Measurements from ENCODE around the gene CFAP97D1. TPM values are rescaled to one million over a fixed set of nuclear protein-coding genes. Genes with fewer than 3 reads are reported as not detected.

The CFAP97D1 gene
- total RNA-seq, 1 experiment from 2014 or later = 0.18 TPM

DNA sequence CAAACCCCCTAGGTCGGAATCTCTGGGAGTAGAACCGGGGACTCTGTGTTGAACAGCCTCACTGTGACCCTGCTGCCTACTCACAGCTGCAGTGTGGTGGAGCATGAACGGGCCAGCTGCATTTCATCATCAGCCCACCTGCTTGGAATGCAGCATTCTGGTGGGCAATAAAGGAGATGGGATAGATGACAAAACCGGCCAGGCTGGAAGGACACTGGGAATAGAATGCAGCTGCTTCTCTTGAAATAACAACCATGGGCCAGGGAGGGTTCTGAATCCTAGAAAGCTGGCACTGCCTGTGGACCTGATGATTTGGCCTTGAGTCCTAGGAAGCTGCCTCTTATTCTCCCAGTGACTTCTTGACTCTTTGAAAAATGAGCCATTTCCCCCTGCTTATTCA is 23.5 kb downstream of the CFAP97D1 start:
- no TSS peak for BruUV-seq (replicated peaks)
- TF ChIP-seq, protein P1, sequence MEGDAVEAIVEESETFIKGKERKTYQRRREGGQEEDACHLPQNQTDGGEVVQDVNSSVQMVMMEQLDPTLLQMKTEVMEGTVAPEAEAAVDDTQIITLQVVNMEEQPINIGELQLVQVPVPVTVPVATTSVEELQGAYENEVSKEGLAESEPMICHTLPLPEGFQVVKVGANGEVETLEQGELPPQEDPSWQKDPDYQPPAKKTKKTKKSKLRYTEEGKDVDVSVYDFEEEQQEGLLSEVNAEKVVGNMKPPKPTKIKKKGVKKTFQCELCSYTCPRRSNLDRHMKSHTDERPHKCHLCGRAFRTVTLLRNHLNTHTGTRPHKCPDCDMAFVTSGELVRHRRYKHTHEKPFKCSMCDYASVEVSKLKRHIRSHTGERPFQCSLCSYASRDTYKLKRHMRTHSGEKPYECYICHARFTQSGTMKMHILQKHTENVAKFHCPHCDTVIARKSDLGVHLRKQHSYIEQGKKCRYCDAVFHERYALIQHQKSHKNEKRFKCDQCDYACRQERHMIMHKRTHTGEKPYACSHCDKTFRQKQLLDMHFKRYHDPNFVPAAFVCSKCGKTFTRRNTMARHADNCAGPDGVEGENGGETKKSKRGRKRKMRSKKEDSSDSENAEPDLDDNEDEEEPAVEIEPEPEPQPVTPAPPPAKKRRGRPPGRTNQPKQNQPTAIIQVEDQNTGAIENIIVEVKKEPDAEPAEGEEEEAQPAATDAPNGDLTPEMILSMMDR (IDR thresholded peaks at IDR 0.05; ENCODE audit: insufficient read depth in 1 of 2, low read depth in 1 of 2, low read length in 1 of 2, severe bottlenecking in 1 of 2, unreplicated experiment in 1 of 2) = no peak
- Histone ChIP-seq H3K27me3 (replicated peaks; ENCODE audit: control insufficient read depth, insufficient read depth, low read length) (no peaks in the 10 kb centered on the region), H3K4me3 (ENCODE audit: low read depth, low read length) (no peak overlapping the region), H3K9me3 (no peaks in the 10 kb centered on the region), H3K36me3 (ENCODE audit: control insufficient read depth, insufficient read depth, low read length) (no peaks in the 10 kb centered on the region), H3K4me1 (peaks cover 22% of the 10 kb centered on the region)
- H3K4me3 Mint-ChIP-seq (ENCODE audit: unreplicated experiment) = no peak overlapping the region
- no peaks in the 10 kb centered on the region for H3K9me3 Mint-ChIP-seq (ENCODE audit: unreplicated experiment)
- intact Hi-C loops (cut with micrococcal nuclease; ENCODE audit: unreplicated experiment) = no loop called here
- no peak overlapping the region for H3K27ac Mint-ChIP-seq (ENCODE audit: unreplicated experiment)
- DNase-seq = peak in 1 of 2 experiments; percentile 7
- ChIA-PET CTCF (no interaction called here), POLR2A (interaction anchor here (1.1 kb wide), 1 partner anchor 25 kb away, joined by 5 read pairs; the partner anchor contains the start of gene DUSP3)
- H3K36me3 Mint-ChIP-seq (ENCODE audit: insufficient read depth, unreplicated experiment) = no peaks in the 10 kb centered on the region
- H3K4me1 Mint-ChIP-seq (ENCODE audit: low read depth, unreplicated experiment) = peaks cover 34% of the 10 kb centered on the region
- H3K27me3 Mint-ChIP-seq (ENCODE audit: insufficient read depth, unreplicated experiment) = no peaks in the 10 kb centered on the region

DNA sequence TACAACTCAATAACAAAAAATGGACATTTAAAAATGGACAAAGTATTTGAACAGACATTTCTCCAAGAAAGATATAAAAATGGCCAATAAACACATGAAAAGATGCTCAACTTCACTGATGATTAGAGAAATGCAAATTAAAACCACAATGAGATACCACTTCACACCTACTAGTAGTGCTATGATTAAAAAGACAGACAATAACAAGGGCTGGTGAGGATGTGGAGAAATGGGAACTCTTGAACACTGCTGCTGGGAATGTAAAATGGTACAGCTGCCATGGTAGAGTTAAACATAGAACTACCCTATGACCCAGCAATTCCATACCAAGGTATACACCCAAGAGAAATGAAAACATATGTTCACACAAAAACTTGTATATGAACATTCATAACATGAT is 24.9 kb downstream of the CFAP97D1 start:
- no peaks in the 10 kb centered on the region for H3K9me3 Mint-ChIP-seq (ENCODE audit: unreplicated experiment)
- TF ChIP-seq, protein P1 (IDR thresholded peaks at IDR 0.05; ENCODE audit: insufficient read depth in 1 of 2, low read depth in 1 of 2, low read length in 1 of 2, severe bottlenecking in 1 of 2, unreplicated experiment in 1 of 2) = no peak
- POLR2A ChIA-PET = no interaction called here

DNA sequence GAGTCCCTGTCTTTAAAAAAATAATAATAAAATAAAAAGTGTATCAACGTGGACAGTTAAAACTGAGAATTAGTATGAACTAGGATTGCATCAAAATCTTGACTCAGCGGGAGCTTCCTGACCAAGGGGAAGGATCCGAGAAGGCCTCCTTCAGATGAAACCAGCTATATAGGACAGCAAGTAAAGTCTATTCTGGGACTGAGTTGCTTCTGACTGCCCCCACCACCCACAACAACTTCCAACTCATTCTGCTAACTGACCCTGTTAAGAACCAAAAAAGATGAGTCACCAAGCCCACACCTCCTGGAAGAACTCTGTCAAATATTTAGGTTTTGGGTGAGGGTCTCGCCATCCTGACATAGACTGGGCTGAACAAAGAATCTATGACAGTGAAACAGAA is 27.8 kb downstream of the CFAP97D1 start:
- intact Hi-C loops (cut with micrococcal nuclease; ENCODE audit: unreplicated experiment) = no loop called here
- no peaks in the 10 kb centered on the region for H3K27me3 ChIP-seq (replicated peaks; ENCODE audit: control insufficient read depth, insufficient read depth, low read length)
- no peaks in the 10 kb centered on the region for H3K9me3 ChIP-seq
- no peaks in the 10 kb centered on the region for H3K36me3 ChIP-seq (ENCODE audit: control insufficient read depth, insufficient read depth, low read length)
- POLR2A ChIA-PET = no interaction called here
- Mint-ChIP-seq H3K27ac (ENCODE audit: unreplicated experiment) (no peak overlapping the region), H3K27me3 (ENCODE audit: insufficient read depth, unreplicated experiment) (no peaks in the 10 kb centered on the region), H3K36me3 (ENCODE audit: insufficient read depth, unreplicated experiment) (no peaks in the 10 kb centered on the region), H3K4me1 (ENCODE audit: low read depth, unreplicated experiment) (peaks cover 11% of the 10 kb centered on the region), H3K4me3 (ENCODE audit: unreplicated experiment) (no peak overlapping the region), H3K9me3 (ENCODE audit: unreplicated experiment) (no peaks in the 10 kb centered on the region)
- no peak overlapping the region for H3K4me3 ChIP-seq (ENCODE audit: low read depth, low read length)
- no TSS peak for BruUV-seq (replicated peaks)
- no peaks in the 10 kb centered on the region; the same call in 1 of the 2 replicates for H3K4me1 ChIP-seq
- TF ChIP-seq, protein P1 (IDR thresholded peaks at IDR 0.05; ENCODE audit: insufficient read depth in 1 of 2, low read depth in 1 of 2, low read length in 1 of 2, severe bottlenecking in 1 of 2, unreplicated experiment in 1 of 2) = no peak
- no peak for DNase-seq
- CTCF ChIA-PET = no interaction called here

More for the DNA sequence above, 24.9 kb downstream of the CFAP97D1 start:
- Histone ChIP-seq H3K4me3 (ENCODE audit: low read depth, low read length) (no peak overlapping the region), H3K4me1 (peaks cover 22% of the 10 kb centered on the region), H3K27me3 (replicated peaks; ENCODE audit: control insufficient read depth, insufficient read depth, low read length) (no peaks in the 10 kb centered on the region), H3K9me3 (no peaks in the 10 kb centered on the region), H3K36me3 (ENCODE audit: control insufficient read depth, insufficient read depth, low read length) (no peaks in the 10 kb centered on the region)
- Mint-ChIP-seq H3K36me3 (ENCODE audit: insufficient read depth, unreplicated experiment) (no peaks in the 10 kb centered on the region), H3K4me1 (ENCODE audit: low read depth, unreplicated experiment) (peaks cover 34% of the 10 kb centered on the region), H3K4me3 (ENCODE audit: unreplicated experiment) (no peak overlapping the region), H3K27ac (ENCODE audit: unreplicated experiment) (no peak overlapping the region), H3K27me3 (ENCODE audit: insufficient read depth, unreplicated experiment) (no peaks in the 10 kb centered on the region)
- DNase-seq = no peak
- intact Hi-C loops (cut with micrococcal nuclease; ENCODE audit: unreplicated experiment) = no loop called here
- no TSS peak for BruUV-seq (replicated peaks)
- CTCF ChIA-PET = no interaction called here

Data from Caco-2 (cell line).